Ishikawa (cell line): ENCODE measurements around the gene CXXC4.

Experiments
- CEBPB ChIP-seq: IDR thresholded peaks from 2 replicates; pipeline ENCODE4 v1.6.1; 2012
- MAX ChIP-seq: IDR thresholded peaks from 2 replicates; pipeline ENCODE4 v1.6.1; 2012
- TCF12 ChIP-seq: IDR thresholded peaks from 2 replicates; pipeline ENCODE4 v1.6.1; 2012; ENCODE audit warnings: low read depth

DNA sequence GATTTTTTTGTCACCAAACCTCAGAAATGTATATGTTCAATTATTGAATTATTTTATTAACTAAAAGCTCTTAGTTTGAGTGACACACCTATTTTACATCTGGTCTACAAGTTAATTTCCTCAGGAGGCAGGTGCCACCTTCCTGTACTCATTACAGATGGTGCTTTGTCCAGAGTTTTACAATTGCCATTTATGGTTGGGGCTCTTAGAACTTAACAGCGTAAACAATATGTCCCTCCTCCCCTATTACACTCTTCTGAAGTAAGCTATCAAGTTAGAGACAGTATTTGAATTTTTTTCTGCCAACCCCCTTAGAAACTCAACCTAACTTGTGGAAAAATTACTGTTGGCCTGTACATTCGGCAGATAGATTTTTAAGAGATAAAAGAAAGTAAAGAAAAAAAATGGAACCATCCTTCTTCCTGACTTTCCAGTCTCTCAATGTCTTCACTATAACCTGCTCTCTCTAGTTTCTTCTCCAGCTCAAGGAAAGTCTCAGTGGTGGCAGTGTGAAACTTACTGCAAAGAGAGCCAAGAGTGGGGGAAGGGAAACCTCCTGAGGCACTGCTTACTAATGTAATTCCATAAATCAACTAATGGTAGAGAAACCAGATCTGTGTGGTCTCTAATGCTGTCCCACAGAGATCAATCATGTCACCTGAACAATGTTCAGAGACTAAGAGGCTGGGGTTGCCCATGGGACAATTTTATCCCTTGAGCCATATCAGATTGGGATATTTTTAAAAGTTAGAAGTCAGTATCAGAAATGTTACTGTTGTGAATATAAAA lies 7.8 kb downstream of the CXXC4 start:
- no peak for TF ChIP-seq MAX
- no peak for TF ChIP-seq TCF12
- no peak for TF ChIP-seq CEBPB
